HG03457 (cell line): ENCODE measurements around the gene SNX32.

Source experiments
- ATAC-seq: cut with Tn5 transposase; IDR thresholded peaks from one replicate; pipeline ENCODE4 v1.9.1; 2021; ENCODE audit warnings: moderate number of reproducible peaks; ENCODE audit not compliant: unreplicated experiment

Gene SNX32

DNA sequence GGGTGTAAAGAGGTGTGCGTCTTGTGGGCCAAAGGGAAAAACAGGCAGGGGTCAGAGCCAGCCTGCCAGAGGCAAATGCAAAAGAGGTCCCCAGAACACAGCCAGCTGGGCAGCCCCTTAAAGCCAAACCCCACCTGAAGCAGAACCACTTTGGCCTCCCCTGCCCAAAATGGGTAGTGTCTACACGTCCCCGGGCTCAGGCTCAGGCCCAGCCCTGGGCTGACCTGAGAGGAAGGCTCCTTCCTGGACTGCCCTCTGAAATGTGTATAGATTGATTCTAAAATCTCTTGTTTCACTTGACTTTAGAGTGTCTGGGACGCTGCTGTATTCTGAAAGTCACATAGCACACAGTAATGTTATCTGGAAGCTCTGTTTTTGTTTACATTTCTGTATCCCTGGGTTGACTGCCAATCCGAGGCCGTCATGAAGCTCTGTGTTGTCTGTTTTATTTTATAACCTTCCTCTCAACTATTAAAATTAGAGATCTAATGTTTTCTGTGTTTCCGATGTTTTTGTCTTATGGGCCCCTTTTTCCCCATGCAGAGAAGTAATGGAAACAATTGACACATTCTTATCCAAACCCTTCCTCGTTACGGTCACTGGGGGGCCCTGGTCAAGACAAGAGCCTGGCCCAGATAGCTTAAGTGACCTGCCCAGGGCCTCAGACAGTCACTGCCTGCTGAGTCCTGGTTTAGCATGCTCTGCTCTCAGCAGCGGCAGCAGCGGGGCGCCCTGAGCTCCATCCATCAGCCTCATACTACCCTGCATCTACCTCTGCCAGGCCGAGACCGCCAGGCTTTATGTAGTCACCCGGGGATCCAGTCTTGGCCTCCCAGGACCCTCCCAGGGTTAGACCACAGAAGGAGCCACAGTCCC is 36.8 kb upstream of the SNX32 start:
- no peak for ATAC-seq

DNA sequence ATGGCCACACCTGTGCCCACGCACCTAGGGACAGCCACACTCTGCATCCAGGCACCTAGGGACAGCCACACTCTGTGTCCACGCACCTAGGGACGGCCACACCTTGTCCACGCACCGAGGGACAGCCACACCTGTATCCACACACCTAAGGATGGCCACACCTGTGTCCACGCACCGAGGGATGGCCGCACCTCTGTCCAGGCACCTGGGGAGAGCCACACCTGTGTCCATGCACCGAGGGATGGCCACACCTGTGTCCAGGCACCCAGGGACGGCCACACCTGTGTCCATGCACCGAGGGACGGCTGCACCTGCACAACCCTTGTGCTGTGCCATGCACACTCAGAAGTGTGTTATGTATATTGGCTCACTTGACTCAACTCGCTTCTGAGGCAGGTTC is 36.1 kb upstream of the SNX32 start:
- no peak for ATAC-seq

DNA sequence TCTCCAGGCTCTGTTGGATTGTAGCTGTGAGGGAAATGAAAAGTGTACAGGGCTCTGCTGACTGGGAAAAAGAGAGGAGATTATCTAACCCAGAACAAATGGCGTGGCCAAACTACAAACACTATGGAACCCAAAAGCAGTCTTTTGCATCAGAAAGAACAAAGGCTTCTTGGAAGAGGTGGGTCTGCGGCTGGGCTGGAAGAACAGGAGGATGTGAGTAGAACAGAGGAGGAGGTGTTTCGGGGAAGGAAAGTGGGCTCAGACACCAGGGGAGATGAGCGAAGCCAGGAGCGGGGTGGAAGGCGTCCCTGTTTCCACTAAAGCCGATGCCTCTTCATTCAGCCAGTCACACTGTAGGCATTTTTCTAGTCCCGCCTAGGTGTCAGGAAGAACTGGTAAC is 34.9 kb upstream of the SNX32 start:
- no peak for ATAC-seq

DNA sequence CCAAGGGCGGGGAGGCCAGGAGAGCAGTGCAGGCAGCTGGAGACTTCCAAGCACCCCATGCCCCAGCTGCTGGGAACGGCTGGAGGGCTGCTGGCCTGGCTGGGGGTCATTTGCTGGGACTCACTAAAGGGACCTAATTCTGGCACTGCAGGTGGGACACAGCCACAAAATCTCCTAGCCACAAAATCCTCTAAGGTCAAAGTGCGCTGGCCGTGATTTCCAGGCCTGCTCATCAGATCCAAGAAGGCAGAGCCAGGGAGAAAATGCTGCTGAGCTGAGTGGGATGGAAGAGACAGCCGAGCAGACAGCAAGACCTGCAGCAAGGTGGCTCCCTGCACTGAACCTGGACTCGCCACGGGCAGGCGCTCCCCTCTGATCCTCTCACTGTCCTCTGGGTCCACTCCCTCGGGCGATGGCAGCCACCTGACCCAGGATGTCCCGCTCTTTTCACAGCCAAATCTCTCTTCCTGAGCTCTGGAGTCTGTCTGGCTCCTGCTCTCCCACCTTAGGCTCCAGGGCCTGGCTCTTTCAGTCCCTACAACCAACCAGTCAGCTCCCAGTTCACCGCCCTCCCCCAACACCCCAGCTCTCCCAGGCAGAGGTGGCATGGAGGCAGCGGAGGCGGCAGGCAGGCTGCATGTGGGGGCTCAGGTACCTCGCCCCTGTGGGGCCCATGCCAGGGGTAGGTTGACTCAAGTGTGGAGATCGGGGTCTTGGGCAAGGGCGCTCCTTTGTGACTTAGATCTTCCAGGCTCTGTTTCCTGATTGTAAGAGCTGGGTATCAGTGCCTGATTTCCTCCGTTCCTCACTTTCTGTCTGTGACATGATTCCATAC is 32.4 kb upstream of the SNX32 start:
- no peak for ATAC-seq

DNA sequence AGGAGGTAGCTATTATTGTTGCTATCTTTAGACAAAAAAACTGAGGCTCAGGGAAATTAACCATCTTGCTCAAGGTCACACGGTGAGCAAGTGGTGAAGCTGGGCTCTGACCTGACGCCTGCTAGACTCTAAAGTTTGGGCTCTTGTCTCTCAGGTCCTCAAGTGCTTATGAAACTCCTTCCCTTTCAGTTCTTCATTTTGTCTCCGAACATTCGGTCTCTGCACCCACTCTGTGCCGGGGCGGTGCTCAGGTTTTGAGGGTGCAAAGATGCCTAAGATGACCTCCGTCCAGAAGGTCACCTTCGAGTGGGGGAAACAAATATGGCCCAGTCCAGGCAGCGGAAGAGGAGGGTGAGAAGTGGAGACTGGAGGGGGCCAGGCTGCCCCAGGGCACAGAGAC is 30.9 kb upstream of the SNX32 start:
- no peak for ATAC-seq

DNA sequence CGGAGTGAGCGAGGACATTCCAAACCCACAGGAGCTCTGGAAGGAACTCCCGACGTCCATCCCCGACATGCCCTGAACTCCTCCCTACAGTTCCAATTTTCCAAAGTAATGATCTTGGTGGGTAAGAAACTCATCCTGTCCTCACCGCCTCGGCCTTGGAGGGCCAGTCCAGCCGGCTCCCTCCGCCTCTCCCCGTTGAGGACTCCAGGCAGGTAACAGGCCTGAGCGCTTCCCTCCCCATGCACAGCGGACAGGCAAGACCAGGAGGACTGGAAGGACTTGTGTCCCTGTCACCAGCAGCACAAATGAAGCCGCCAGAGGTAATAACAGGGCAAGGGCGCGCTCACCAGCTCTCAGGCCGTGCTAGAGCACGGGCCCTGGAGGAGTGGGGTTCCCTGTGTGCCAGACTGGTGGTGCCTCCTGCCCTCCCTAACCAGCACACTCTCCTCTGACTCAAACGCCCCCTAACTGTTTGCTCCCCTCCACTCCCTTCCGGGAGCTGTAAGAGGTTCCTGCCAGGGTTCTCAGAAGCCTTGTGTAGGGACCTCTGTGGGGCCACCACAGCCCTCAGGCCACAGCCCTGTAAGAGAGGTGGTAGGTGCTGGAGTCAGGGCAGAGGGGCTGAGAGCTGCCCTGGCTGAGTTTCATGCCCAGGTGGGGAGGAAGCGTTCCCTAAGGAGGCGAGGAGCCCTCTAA is 29.8 kb upstream of the SNX32 start:
- ATAC-seq = no peak

DNA sequence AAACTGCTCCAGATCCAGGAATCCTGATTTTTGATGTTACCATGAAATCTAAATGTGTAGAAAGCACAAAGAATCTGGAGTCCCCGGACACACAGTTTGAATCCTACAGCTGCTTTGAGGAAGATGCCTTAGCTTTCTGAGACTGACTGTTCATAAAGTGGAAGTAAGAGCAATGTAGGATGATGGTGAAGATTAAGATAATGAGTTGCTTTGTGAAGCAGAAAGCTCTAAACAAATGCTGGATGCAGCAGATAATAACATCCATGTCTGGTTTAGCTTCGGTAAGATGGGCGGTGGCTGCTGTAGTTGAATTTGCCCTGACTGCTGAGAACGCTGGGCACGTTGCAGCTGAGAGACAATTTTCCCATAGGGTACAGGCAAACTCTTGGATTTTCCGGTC is 26.8 kb upstream of the SNX32 start:
- ATAC-seq = no peak

DNA sequence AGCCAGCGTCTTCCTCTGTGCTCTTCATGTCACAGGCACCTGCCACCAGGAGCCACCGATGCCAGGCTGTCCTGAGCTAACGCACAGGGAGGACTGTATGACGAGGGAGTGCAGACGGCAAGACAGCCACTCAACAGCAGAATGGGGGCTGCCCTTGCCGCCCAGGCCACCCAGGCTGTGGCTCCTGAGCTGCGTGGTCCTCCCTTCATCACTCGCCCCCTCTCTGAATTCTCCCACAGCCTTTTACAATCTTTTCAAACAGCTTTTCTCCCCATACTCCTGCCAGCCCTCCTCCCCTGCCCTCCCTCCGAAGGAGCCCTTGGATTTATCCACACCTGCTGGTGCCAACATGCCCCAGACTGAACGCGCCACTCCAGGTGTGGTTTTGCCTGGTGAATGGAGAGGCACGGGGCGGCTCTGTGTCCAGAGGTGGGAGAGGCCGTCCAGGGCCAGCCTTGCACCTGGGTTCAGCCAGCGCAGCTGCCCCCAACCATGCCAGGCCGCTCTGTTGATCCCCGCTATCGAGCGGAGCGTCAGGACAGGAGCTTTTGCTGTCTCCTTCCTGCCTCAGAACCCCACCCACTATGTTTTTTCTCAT is 24.9 kb upstream of the SNX32 start:
- no peak for ATAC-seq

DNA sequence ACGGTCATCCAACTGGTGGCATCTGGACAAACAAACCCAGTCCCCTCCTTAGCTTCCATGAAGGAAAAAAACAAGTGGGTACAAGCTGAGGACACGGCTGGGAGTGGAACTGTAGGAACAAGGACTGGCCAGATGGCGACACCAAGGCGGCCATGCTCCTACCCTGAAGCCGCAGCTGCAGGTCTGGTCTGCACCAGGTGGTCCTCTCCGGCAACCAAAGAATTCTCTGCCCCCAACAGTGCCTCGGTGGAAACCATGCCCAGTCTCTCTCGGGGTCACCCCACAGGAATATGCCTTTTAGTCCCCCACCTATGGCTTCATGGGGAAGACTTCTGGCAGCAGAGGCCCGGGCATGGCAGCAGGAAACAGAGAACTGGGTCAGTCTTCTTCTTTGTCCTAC is 24.3 kb upstream of the SNX32 start:
- ATAC-seq = no peak

DNA sequence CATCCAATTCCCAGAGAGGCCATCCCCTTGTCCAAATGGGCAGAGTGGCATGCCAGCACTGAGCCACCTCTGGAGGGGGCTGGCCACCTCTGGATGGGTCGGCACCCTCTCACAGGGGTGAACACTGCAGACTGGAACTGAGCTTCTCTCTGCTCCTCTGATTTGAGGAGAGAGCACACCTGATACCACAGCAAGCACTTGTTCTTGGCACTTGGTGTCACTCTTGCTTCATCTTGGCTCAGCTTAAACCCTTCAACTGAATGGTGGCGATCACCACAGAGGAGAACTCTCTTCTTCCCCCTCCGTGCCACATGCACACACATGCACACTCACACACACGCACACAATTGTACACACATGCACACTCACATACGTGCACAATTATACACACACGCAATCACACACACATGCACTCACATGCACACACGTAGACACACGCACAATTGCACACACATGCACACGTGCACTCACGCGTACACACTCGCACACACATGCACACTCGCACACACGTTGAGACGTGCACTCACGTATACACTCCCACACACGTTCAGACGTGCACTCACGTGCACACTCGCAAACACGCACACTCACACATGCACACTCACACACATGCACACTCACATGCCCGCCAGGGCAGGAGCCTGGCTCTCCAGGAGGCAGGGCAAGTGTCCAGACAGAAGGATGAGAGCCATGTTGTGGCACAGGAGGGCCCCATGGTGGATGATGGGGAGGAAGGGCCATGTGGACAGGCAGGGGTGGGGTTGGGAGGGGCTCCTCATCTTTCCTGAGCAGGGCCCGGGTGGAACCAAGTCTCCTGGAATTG is 23.5 kb upstream of the SNX32 start:
- ATAC-seq = no peak

DNA sequence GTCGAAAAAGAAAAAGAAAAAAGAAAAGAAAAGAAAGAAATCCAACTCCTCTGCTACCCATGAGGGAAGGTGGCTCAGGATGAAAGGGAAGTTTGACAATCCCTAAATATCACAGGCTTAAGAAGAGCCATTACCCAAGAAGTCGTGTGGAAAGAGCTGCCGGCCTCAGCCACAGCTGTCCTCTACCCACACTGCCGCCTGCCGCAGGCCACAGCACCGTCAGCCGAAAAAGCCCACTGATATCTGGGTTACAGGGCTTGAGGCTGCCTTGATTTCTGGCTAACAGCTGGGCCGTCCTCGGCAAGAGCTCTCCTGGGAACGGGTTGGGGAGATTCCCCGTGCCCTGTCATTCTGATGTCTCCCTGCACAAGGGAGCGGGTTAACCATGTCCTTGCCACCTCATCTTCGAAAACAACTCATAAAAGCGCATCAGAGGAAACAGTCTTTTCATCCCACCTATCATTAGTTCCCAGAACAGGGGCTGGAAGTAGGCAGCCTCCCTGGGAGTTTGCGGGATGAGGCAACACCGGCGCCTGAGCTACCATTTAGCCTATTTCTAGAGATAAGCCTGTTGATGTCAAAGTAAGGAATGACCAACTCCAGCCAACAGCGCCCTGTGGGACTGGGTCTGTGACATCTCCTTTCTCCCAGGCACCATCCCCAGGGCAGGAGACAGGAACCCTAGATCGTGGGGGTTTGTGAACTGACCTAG is 21.8 kb upstream of the SNX32 start:
- no peak for ATAC-seq

DNA sequence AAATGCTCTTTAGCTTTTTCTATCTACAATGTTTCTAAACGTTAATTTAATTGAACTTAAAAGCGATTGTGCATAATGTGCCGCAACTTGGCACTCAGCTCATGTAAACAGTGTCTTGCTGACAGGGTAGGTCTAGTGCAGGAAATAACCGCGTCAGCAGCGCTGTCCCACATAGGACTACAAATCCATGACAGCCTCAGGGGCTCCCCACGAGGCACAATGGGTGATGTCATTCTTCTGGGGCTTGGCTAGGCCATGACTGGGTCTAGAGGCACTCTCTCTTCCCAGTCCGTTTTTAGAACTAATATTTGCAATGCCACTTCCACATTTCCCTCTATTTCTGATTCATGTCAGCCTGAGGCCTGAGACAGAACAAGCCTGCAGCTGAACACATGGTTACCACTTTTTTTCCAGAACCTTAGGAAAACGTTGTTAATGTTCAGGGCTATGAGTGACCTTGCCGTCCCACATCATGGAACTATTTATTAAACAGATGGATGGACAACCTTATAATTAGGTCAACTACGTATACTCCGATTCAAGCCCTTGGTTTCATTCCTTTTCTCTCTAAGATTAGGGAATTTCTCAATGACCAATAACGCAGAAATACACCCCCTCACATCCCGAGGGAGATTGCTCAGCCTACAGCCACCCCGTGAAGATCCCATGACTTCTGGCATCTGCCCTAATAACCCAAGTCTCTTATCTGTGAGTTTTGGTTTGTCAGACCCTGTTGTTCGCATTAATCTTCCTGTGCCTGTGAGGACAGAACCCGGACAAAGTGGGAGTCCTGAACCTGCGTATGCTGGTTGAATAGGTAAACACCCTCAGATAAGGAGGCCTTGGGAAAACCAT is 19.4 kb upstream of the SNX32 start:
- no peak for ATAC-seq

DNA sequence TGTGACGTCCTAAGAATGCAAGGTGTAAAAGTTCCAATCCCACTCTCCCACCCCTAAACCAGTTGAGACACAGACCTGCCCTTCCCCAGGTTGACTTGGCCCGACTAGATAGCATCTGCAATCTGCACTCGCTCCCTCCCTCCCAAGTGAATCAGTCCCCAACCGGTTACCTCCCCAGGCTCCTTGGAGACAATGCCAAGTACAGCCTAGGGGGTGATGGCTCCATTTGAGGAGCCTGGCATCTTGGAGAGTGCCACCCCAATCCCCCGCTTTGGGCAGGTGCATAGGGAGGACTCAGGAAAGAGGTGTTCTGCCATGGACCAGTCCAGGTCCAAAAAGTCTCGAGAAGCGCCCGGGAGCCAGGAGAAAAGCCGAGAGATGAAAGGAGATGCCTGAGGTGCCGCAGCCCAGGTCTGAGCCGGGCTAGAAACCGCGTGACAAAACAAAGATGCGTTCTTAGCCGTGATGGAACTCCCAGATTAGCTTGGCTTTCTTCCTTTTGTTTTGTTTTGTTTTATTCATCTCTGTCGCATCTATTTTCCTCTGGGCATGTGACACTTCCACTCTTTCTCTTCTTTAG is 18.7 kb upstream of the SNX32 start:
- no peak for ATAC-seq

DNA sequence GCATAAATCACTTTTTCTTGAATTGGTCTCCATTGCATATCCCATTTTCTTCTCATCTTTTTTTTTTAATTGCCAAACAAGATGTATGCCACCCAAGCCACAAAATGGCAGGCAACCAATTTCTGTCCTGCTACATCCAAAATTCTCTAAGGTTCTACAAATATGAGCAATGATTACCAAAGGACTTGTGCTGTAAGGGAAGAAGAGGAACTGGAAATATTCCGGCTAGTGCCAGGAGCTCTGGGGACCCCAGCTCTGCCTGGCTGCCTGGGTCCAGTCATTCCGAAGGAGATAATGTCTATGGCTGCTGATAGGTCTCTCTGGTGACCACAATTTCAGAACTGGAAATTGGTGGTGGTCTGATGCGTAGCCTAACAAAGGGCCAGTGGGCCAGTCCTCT is 17.1 kb upstream of the SNX32 start:
- no peak for ATAC-seq

DNA sequence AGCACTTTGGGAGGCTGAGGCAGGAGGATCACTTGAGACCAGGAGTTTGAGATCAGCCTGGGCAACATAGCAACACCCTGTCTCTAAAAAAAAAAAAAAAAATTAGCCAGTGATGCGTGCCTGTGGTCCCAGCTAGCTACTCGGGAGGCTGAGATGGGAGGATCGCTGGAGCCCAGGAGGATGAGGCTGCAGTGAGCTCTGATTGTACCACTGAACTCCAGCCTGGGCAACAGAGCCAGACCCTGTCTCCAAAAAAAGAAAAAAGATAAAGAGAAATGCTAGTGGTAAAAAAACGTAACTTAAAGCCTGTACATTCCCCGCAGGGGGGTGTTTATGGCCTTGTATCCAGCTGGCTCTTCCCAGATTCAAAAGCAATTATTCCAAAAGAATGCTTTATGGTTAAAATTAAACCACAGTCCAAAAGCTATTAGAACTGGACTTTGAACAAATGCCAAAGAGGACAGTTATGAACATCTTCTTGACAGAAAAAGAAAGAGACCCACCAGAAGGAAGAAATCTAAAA is 16.4 kb upstream of the SNX32 start:
- no peak for ATAC-seq

DNA sequence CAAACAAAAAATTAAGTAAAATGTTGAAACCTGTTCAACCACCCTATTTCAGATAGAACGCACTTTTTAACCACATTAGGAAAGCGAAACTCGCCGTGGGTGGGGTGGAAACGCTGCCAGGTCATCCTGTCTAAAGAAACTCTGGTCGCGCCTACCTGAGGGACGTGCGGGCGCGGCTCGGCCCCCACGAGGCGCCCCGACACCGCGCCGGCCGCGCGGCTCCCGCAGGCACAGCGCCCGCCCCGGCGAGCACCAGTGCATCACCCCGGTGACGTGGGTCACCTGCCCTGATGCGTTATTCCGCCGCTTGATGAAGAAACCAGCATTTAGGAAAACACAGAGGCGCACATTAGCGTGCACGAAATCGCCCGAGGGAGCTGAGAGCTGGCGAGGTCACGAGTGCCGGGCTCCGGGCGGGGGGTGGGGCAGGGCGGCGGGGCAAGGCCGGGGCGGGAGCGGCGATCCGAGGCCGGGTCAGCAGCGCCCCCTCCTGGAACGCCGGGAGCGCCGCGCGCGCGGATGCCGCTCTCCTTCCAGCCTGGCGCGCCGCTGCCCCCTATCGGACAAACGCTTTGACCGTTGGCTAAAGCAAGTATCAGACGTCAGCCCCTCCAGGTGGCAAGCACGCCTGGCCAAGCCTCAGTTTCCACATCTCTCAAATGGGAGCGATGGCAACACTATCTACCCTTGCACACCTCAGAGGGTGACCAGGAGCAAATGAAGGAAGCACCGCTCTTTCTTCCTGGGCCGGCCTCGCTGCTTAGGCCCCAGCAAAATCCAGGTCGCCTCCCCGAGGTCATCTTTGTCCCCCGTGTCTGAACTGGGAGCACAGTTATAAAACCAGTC is 15.7 kb upstream of the SNX32 start:
- no peak for ATAC-seq

DNA sequence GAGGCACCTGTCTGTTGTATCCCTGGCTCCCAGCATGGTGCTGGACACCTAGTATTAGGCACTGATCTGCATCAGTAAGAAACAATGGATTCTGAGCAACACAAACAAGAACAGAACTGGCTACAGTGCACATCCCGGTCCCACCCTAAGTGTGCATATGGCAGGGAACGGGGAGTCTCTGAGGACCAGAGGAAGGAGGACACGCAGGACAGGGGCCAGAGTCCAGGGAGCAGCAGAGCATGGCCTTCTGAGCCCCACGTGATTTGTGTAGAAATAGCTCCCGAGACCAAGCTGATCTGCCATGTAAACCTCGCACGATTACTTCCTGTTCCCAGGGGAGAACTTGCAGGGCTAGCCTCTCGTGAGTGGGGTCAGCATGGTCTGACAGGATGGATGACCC is 12.7 kb upstream of the SNX32 start:
- no peak for ATAC-seq
